ENCODE measurements around the gene ACTN2.

ACTN2 gene

DNA sequence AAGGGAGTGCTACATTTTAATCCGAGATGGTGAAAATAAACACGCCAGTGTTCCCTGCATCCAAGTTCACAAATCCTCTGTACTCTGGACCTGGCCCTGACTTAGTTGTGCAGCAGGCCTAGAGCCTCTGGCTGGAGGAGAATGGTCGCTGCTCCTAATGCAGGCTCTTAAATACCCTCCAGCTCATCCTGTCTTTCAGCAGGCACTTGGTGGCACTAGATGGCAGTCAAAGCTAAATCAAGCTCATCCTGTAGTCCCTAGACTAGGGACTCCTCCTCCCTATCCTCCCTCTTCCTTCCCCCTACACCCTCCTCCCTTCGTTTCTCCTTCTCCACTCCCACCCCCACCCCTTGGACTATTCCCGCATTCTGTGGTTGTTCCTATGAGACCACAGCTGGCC, 67.2 kb downstream of the ACTN2 start:
- Histone ChIP-seq H3K27me3 (ENCODE audit: low read depth, low read length) (peaks cover 29% of the 10 kb centered on the region), H3K27ac (ENCODE audit: low read length) (no peak overlapping the region), H3K36me3 (replicated peaks; ENCODE audit: low read depth, low read length) (no peaks in the 10 kb centered on the region), H3K4me3 (ENCODE audit: low read length) (no peak overlapping the region), H3K9ac (ENCODE audit: low read length) (no peak overlapping the region), H4K20me1 (ENCODE audit: insufficient read depth, low read length) (no peaks in the 10 kb centered on the region), H3K79me2 (ENCODE audit: low read length) (no peaks in the 10 kb centered on the region), H2AFZ (ENCODE audit: low read depth, low read length) (peak overlapping the region; percentile 6; the same call in 1 of the 2 replicates), H3K9me3 (ENCODE audit: insufficient read depth, low read length) (no peaks in the 10 kb centered on the region), H3K4me1 (ENCODE audit: low read length) (no peaks in the 10 kb centered on the region), H3K4me2 (ENCODE audit: low read length) (no peak overlapping the region)
- no peak for TF ChIP-seq EZH2phosphoT487 (IDR thresholded peaks at IDR 0.05; ENCODE audit: low read depth)
- TF ChIP-seq, protein P1, sequence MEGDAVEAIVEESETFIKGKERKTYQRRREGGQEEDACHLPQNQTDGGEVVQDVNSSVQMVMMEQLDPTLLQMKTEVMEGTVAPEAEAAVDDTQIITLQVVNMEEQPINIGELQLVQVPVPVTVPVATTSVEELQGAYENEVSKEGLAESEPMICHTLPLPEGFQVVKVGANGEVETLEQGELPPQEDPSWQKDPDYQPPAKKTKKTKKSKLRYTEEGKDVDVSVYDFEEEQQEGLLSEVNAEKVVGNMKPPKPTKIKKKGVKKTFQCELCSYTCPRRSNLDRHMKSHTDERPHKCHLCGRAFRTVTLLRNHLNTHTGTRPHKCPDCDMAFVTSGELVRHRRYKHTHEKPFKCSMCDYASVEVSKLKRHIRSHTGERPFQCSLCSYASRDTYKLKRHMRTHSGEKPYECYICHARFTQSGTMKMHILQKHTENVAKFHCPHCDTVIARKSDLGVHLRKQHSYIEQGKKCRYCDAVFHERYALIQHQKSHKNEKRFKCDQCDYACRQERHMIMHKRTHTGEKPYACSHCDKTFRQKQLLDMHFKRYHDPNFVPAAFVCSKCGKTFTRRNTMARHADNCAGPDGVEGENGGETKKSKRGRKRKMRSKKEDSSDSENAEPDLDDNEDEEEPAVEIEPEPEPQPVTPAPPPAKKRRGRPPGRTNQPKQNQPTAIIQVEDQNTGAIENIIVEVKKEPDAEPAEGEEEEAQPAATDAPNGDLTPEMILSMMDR (IDR thresholded peaks at IDR 0.05; ENCODE audit: low read depth, low read length): peak; percentile 64

DNA sequence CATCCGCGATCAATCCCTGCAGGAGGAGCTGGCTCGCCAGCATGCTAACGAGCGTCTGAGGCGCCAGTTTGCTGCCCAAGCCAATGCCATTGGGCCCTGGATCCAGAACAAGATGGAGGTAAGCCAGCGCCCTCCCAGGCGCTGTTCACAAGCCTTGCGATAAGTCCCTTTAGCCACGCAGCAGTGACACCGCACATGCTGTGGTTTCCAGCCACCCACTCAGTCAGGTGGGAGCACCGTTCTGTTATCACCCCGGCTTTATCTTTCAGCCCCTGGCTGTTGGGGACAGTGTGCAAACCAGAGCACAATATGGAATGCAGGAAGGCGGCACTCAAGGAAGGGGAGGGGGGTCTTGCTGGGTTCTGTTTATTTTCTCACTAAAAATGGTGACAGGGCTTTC, 67.7 kb downstream of the ACTN2 start:
- peaks cover 25% of the 10 kb centered on the region for H3K27me3 ChIP-seq (ENCODE audit: low read depth, low read length)
- H3K79me2 ChIP-seq (ENCODE audit: low read length): no peaks in the 10 kb centered on the region
- no peak overlapping the region for H3K4me3 ChIP-seq (ENCODE audit: low read length)
- no peaks in the 10 kb centered on the region for H3K9me3 ChIP-seq (ENCODE audit: insufficient read depth, low read length)
- no peaks in the 10 kb centered on the region for H4K20me1 ChIP-seq (ENCODE audit: insufficient read depth, low read length)
- H3K36me3 ChIP-seq (replicated peaks; ENCODE audit: low read depth, low read length): no peaks in the 10 kb centered on the region
- no peak overlapping the region for H3K4me2 ChIP-seq (ENCODE audit: low read length)
- no peaks in the 10 kb centered on the region for H3K4me1 ChIP-seq (ENCODE audit: low read length)
- H3K27ac ChIP-seq (ENCODE audit: low read length): no peak overlapping the region
- no peak overlapping the region for H3K9ac ChIP-seq (ENCODE audit: low read length)
- H2AFZ ChIP-seq (ENCODE audit: low read depth, low read length): no peak overlapping the region
- TF ChIP-seq, protein P1 (IDR thresholded peaks at IDR 0.05; ENCODE audit: low read depth, low read length): no peak
- no peak for TF ChIP-seq EZH2phosphoT487 (IDR thresholded peaks at IDR 0.05; ENCODE audit: low read depth)

DNA sequence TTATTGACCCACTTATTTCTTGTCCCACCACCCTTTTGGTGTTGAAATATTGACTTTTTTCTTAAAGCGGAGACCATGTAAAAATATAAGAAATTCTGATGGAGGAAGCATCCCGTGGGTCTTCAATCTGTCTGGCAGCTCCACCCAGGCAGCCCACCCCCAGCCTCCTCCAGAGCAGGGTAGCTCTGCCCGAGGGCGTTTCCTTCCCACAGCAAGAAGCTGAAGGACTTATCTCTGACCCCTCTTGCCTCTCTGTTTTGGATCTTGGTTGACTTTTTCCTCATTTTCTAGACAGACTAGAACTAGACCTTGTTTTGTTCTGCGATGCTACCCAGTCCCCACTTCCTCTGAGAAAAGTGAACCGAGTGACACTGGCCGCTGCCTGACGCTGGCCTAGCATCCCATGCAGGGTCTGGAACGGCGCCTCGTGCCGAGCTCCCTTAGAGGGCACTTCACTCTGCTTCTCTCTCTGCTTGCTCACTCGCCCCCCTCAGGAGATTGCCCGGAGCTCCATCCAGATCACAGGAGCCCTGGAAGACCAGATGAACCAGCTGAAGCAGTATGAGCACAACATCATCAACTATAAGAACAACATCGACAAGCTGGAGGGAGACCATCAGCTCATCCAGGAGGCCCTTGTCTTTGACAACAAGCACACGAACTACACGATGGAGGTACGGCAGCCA, 68.4 kb downstream of the ACTN2 start:
- Histone ChIP-seq H3K27me3 (ENCODE audit: low read depth, low read length) (peaks cover 20% of the 10 kb centered on the region; the same call in 1 of the 2 replicates), H3K36me3 (replicated peaks; ENCODE audit: low read depth, low read length) (no peaks in the 10 kb centered on the region), H3K9ac (ENCODE audit: low read length) (no peak overlapping the region), H4K20me1 (ENCODE audit: insufficient read depth, low read length) (no peaks in the 10 kb centered on the region), H3K9me3 (ENCODE audit: insufficient read depth, low read length) (no peaks in the 10 kb centered on the region), H2AFZ (ENCODE audit: low read depth, low read length) (no peak overlapping the region), H3K4me3 (ENCODE audit: low read length) (no peak overlapping the region), H3K4me2 (ENCODE audit: low read length) (no peak overlapping the region), H3K4me1 (ENCODE audit: low read length) (no peaks in the 10 kb centered on the region; the same call in 1 of the 2 replicates), H3K79me2 (ENCODE audit: low read length) (no peaks in the 10 kb centered on the region), H3K27ac (ENCODE audit: low read length) (no peak overlapping the region)
- TF ChIP-seq, protein P1 (IDR thresholded peaks at IDR 0.05; ENCODE audit: low read depth, low read length): no peak

DNA sequence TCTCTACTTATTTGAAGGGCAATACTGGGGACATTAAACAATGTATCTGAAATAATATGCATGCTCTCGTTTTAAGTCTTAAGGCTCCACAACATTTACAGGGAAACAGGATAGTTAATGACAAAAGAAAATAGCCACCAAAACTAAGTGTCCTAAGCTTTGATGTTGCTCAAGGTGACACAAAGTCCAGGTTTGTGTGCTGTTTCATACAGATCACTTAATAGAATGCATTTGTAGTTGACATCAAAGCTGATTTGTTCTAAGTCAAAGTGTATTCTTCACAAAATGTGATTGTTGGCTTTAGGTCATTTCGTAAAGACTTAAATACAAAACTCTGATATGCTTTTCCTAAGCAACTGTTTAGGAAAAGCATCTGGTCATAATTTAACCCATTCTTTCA, 71.3 kb downstream of the ACTN2 start:
- H4K20me1 ChIP-seq (ENCODE audit: insufficient read depth, low read length): no peaks in the 10 kb centered on the region
- no peak overlapping the region for H2AFZ ChIP-seq (ENCODE audit: low read depth, low read length)
- no peak overlapping the region for H3K4me2 ChIP-seq (ENCODE audit: low read length)
- H3K4me1 ChIP-seq (ENCODE audit: low read length): no peaks in the 10 kb centered on the region; the same call in 1 of the 2 replicates
- H3K9ac ChIP-seq (ENCODE audit: low read length): no peak overlapping the region
- H3K27ac ChIP-seq (ENCODE audit: low read length): no peak overlapping the region
- no peak for TF ChIP-seq EZH2phosphoT487 (IDR thresholded peaks at IDR 0.05; ENCODE audit: low read depth)
- TF ChIP-seq, protein P1 (IDR thresholded peaks at IDR 0.05; ENCODE audit: low read depth, low read length): no peak
- no peaks in the 10 kb centered on the region for H3K79me2 ChIP-seq (ENCODE audit: low read length)
- H3K4me3 ChIP-seq (ENCODE audit: low read length): no peak overlapping the region
- no peaks in the 10 kb centered on the region for H3K36me3 ChIP-seq (replicated peaks; ENCODE audit: low read depth, low read length)
- H3K27me3 ChIP-seq (ENCODE audit: low read depth, low read length): peaks cover 8% of the 10 kb centered on the region; the same call in 1 of the 2 replicates
- no peaks in the 10 kb centered on the region for H3K9me3 ChIP-seq (ENCODE audit: insufficient read depth, low read length)
